Right lobe of liver (tissue), 4 donors: ENCODE data around the gene ADAMTS16.

Experiments
- POLR2A ChIP-seq: fragments of 450-650 bp; IDR thresholded peaks from one replicate; pipeline ENCODE4 v1.6.1; 2017; ENCODE audit warnings: antibody characterized with exemption, mild to moderate bottlenecking
- TF ChIP-seq, protein P1 (sequence below), 4 donors: fragments of 200-600 bp in 3 of 4; fragments of 450-650 bp in 1 of 4; IDR thresholded peaks; one replicate each; pipeline versions ENCODE4 v1.5.1 to v1.8.0; 2016 to 2022; ENCODE audit warnings: antibody characterized with exemption in 4 of 4, mild to moderate bottlenecking in 2 of 4
- donor health status: DM: no; HTN: no; CAD: no.
- donor health status: DM: no; HTN: no; CAD: no.
- donor health status: DM: no; HTN: yes; CAD: no.

DNA sequence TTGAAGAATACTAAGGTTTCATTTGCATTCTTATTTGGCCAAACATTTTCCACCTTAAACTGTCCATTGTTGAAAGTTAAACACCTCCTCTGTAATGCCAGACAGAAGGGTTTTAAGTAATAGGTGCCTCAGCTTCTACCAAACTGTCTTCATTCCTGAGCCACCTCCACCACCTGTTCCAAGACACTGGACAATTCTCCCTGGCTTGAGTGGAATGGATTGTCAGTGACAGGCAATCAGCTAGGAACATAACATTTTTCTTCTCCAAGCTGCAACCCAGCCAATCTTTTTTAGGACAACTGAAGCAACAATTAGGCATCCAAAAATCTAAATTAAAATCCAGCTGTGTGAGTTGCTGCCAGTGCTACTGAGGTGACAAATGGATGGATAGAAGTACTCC, 208.4 kb downstream of the ADAMTS16 start:
- TF ChIP-seq, protein P1, sequence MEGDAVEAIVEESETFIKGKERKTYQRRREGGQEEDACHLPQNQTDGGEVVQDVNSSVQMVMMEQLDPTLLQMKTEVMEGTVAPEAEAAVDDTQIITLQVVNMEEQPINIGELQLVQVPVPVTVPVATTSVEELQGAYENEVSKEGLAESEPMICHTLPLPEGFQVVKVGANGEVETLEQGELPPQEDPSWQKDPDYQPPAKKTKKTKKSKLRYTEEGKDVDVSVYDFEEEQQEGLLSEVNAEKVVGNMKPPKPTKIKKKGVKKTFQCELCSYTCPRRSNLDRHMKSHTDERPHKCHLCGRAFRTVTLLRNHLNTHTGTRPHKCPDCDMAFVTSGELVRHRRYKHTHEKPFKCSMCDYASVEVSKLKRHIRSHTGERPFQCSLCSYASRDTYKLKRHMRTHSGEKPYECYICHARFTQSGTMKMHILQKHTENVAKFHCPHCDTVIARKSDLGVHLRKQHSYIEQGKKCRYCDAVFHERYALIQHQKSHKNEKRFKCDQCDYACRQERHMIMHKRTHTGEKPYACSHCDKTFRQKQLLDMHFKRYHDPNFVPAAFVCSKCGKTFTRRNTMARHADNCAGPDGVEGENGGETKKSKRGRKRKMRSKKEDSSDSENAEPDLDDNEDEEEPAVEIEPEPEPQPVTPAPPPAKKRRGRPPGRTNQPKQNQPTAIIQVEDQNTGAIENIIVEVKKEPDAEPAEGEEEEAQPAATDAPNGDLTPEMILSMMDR (IDR thresholded peaks at IDR 0.05): no peak
- no peak for TF ChIP-seq POLR2A
